ENCODE results near the gene NOMO2.
A peak's percentile ranks its signal among the peaks of the same experiment; 100 is the strongest.
"Not testable (repeated sequence)": the region's sequence is repeated elsewhere in the genome, so short reads cannot be mapped to it uniquely, and the experiment has no call there.

Gene NOMO2

DNA sequence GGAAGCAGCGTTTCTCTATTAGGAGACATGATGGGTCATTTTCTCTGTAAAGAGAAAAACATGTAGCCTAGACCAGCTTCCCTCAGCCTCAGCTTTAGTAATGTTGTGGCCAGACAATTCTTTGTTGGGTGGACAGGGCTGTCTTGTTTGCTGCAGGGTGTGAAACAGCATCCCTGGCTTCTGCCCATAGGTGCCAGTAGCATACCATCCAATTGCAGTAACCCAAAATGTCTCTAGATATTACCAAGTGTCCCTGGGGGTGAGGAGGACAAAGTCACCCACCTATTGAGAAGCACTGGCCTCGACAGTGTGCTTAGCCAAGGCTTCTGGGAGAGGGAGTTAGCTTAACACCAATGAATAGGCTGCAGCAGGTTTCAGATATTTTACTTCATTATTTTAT is 14.0 kb upstream of the NOMO2 start:
- DNase-seq: not testable (repeated sequence)

DNA sequence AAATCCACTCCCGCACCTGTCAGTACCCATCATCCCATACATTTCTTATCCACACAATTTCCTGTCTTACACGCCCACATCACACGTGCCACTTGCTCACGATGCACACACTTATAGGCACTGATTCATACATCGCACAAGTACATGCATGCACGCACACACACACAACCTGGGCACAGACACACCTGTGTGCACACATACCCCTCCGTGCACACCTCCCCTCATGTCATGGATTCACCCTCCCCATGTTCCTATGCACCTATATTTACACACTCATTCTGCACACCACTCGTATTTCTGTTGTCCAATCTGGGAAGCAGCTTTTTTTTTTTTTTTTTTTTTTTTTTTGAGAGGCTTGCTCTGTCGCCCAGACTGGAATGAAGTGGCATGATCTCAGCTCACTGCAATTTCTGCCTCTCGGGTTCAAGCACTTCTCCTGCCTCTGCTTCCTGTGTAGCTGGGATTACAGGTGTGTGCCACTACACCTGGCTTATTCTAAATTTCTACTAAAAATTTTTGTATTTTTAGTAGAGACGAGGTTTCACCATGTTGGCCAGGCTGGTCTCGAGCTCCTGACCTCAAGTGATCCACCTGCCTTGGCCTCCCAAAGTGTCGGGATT is 13.5 kb upstream of the NOMO2 start:
- DNase-seq: not testable (repeated sequence)

DNA sequence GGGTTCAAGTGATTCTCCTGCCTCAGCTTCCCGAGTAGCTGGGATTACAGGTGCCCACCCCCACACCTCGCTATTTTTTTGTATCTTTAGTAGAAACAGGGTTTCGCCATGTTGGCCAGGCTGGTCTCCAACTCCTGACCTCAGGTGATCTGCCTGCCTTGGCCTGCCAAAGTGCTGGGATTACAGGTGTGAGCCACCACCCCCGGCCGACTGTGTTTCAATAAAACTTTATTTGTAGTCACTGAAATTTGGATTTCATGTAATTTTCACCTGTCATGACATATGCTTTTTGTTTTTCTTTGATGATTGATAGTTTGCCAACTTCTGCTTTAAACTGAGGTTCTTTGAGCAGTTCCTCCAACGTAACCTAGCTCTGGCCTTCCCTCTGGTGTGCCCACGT is 12.0 kb upstream of the NOMO2 start:
- not testable (repeated sequence) for DNase-seq

DNA sequence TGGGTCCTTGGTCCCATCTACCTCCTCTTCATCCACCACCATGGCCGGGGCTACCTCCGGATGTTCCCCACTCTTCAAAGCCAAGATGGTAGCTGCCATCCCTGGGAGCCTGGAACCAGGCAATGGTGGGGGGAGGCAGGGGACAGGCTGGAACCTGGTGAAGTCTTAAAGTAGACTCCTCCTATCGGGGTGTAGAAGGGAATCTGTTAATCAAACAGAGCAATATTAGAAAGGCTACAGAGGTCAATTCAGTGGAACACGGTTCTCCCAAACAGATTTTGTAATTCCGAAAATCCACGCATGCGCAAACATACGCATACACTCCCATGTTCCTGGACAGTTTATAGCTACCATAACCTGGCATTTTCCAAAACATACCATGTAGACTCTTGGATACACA is 11.1 kb upstream of the NOMO2 start:
- DNase-seq: not testable (repeated sequence)

DNA sequence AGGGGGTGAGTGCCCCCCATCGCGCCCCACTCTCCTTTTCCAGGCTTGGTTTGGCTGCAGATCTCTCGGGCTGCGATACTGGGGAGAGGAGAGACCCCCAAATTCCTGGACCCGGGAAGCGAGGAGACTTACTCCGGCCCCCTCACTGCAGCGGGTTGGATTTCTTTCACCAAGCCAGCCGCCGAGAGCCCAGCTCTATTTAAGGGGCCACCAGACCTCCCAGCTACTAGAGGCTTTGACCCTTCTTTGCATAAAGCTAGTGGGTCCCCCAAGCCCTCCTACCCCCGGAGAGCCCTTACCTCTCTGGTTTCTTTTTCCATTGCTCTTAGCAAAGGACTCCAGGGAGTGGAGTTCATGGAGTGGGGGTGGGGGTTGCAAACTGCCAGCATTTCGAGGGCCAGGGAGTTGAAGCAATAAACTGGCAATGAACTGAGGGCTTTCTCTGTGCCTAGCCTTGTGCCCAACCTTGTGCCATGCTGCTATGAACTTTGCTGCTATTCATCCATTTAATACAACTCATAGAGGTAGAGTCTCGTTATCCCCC is 9.5 kb upstream of the NOMO2 start:
- DNase-seq: not testable (repeated sequence)

DNA sequence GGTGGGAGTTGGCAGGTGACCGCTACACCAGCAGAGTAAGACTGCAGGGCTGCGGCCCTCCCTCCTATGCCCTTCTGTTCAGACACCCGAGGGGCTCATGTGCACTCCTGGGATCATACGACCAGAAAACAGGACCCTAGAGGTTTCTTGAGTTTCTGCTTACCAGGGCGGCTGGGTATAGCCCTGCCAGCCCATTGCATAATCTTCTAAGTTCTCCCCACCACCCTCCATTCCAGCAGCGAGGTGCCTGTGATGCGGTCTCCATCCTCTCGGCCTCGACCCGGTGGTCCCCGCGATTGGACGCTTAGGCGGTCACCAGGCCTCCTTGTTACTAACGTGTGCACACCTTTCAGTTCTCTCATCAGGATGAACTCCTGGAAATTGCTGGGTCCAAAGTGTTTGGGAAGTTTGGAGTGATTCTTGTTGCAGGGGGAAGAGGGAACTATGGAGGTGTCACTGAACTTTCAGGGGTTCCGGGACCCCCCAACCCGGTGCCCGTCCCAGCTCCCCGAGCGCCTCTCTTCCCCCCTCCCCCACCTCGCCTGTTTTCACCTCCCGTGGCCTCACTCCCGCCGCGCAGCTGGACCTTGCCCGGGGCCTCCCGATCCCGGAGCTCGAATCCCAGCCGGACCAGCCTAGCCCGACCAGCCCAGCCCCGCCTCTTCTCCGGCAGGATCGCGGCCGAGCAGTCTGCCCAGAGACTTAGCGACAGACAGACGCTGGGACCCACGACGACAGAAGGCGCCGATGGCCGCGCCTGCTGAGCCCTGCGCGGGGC is 8.8 kb upstream of the NOMO2 start:
- not testable (repeated sequence) for DNase-seq

DNA sequence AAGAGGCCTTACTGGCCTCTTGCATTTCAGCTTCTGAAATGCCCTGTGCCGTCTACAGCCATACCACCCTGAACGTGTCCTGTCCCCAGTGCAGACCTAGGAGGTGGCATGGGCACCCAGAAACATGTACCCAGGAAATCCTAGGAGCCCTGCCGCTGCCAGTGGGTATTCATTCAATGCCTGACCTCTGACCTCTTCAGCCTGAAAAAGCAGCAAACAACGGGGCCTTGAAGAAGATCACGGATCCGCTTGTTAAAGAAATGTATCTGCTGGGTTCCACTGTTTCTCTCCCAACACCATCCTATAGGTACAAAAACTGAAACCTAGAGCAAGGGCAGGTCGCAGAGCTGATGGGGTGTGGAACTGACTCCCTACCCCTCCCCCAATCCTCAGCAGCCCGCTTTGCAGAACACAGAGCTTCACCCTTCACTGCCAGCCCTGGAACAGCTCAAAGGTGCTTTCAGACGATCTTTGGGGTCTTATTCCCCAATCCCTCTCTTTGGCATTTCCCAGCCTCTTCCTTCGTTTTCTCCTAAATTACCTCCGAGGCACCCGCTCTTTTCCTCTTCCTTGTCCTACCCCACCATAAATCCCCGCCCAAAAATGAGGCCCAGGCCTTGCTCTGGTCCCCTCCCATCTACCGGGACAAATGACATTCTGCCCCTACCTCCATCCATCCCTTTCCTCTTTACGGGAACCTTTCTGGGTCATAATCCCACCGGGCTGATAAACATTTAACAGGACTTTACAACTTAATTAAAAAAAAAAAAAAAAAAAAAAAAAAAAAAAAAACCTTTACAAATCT is 1.3 kb downstream of the NOMO2 start:
- DNase-seq: peak; percentile 55

DNA sequence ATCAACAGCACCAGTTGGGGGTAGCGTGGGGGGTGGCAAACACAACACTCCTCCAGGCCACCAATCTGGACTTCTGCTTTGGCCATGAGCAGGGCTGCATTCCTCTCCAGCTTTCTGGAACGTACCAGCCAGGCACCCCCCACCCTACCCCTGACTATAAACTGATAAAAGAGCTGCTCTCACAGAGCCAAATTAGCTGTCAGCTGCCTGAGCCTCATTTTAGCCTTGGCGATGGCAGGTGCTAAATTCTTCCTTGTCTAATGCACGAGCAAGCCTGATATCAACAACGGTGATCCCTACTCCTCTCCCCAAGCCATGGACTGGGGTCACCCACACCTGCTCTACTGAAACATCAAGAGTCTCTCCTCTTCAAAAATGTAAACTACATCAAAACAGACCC is 8.2 kb downstream of the NOMO2 start:
- DNase-seq: not testable (repeated sequence)

DNA sequence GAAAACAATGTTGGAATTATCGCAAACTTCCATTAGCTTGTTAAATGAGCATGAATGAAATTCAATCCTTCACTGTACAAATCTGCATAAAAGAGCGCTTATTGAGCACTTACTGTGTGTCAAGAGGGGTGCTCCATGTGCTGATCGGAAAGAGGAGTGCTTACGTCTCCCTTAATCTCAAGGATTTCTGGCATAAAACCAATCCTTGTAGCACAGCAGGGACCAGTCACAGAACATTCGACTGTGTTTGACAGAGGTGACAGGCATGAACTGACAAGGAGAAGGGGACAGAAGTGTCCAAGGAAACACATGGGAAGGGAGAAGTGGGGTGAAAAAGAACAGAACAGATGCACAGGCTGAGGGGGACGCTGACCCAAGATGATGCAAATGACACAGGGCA is 14.5 kb downstream of the NOMO2 start:
- not testable (repeated sequence) for DNase-seq

DNA sequence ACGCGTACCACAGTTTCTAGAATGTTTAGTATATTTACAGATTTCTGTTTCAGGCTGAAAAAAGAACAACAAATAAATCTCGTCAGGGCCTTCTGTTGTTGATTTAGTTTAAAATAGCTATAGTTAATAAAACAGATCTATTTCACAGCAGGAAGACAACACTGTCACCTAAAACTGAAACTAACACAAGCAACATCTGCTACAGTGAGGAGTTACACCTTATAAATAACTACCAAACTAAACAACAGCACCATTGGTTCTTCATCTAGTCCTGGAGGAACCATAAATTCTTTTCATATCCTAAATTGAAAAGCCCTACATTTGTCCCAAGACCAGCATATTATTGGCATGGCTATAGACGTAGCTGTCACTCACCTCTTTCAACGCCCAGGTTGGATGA is 15.0 kb downstream of the NOMO2 start:
- DNase-seq: not testable (repeated sequence)

DNA sequence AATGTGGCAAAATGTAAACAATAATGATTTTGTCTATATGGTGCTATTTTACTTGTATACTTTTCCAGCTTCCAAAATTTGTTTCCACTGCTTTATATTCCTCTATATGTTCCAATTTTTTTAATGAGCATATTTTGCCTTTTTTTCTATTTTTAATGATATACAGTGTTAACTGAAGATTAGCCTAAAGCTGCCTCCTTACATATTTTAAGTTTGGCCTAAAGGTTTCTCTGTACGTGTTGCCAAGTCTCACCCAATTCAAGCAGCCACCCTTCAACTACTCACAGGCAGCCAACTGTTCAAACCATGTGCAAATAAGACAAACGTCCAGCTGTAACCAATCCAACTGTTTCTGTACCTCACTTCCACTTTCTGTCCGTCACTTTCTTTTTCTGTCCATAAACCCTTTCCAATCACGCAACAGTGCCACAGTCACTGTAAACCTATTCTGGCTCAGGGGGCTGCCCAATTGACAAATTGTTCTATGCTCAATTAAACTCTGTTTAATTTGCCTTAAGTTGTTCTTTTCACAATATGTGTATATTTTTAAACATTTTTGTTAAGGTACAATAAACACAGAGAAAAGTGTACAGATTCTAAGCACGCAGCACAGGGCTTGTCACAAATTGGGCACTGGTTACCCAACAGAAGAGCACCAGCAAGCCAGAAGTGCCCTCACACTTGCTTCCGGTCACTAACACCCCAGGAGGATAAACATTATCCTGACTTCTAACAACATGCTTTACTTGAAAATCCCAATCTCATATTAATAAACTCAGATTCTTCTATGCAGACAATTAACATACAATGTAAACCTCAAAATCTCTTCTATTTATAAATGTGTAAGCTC is 17.4 kb downstream of the NOMO2 start:
- DNase-seq: not testable (repeated sequence)

DNA sequence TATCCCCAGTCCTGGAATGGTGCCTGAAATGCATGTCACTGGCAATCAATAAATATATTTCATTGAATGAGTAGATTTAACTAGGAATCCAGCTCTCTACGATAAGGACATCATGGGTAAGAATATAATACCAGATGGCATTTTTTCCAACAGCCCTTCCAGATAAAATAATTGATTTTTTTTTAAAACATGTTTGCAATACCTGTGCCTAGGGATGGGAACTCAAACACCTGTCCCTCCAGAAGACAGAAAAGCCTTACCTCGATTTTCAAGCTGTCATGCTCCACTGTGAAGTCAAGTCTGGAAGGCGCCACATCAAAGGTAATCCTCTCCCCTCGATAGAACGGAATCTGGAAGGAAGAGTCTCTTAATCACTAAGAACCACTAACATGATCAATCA is 20.0 kb downstream of the NOMO2 start:
- not testable (repeated sequence) for DNase-seq

DNA sequence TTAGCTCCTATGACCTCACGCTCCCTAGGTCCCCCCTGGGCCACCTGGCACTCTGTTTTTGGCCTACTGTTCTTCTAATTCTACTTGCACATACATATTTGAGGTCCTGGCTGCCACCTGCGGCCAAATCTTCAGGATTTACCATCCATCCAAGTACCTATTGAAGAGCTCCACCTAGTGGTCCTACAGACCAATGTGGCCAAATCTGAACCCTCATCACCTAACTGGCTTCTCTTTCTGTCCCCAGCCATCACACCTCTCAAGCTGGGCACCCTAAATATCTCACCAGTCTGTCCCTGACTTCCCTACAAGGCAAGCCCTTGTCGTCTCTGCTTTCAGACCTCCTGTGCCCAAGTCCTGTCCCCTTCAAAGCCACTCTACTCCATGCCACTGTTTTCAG is 24.9 kb downstream of the NOMO2 start:
- DNase-seq: not testable (repeated sequence)

DNA sequence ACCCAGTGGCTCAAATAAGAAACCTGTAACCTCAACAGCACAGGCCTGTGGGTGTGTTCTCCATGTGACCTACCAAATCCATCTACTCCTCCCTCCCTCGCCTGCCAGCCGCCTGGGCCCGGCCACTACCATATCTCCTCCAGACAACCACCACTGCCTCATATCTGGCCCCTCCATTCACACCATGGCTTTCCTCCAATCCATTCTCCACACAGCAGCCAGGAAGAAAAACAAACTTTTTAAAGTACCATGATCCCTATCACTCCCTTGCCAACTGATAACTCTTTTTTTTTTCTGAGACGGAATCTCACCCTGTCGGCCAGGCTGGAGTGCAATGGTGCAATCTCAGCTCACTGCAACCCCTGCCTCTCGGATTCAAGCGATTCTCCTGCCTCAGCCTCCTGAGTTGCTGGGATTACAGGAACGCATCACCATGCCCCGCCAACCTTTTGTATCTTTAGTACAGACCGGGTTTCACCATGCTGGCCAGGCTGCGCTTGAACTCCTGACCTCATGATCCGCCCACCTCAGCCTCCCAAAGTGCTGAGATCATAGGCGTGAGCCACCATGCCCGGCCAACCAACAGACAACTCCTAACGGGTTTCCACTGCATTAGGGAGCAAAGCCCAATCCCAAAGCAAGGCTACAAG is 26.3 kb downstream of the NOMO2 start:
- DNase-seq: not testable (repeated sequence)

DNA sequence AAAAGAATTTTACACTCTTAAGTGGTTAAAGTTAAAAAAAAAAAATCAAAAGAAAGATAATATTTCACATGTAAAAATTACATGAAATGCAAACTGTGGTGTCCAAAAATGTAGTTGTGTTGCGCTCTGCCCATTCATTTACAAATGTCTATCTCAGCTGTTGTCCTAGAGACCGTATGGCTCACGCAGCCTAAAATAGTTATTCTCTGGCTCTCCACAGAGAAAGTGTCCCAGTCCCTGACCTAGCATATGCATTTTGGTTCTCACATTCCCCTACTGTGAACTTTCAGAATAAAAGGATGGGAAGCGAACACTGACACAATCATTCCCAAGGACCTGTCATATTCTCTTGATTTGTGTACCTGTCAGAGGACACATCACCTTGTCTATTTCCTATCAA is 27.6 kb downstream of the NOMO2 start:
- DNase-seq: not testable (repeated sequence)

DNA sequence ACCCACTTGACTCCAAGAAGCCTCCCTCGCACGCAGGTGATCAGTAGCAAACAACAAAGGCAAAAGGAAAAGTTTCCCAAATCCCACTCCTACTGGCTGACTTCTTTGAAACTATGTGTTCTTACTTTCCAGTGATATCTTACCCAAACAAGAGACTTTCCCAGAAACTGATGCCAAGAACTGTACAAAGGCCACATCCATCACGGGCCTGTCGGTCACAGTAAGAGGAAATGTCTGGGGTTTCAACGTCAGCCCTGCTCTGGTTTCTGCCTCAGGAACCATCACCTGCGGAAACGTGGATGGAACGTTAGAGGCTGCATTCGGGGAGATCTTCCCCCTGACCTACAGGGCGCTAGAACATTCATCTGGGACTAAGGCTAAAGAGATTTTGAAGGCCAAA is 30.6 kb downstream of the NOMO2 start:
- not testable (repeated sequence) for DNase-seq

DNA sequence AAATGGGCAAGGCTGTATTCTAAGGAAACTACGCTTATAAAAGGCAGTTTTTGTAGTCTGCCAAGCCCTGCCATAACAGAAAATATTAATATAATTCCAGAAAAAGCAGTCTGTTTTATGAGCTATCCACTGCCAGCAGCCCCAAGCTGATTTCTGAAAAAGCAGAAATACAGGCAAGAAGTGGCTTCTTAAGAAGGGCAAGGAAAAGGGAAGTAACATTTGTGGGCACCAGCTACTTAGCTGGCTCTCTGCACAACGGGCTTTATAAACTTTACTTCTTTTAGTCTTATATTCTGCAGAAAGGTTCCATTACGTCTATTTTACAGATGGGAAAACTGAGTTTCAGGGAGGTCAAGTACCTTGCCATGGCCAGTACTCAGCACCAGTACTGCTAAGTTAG is 31.6 kb downstream of the NOMO2 start:
- DNase-seq: not testable (repeated sequence)

DNA sequence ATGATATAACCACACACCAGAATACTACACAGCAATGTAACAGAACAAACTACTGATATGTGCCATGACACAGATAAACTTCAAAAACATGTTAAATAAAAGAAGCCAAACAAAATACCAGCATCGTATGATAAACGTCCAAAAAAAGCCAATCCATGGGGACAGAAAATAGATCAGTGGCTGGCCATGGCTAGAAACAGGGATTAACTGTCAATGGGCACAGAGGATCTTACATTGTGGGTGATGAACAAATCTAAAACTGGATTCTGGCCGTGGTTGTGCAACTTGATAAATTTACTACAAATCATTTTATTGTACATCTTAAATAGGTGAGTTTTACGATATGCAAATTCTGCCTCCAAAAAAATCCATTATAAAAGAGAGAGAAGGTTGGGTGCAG is 35.4 kb downstream of the NOMO2 start:
- not testable (repeated sequence) for DNase-seq

DNA sequence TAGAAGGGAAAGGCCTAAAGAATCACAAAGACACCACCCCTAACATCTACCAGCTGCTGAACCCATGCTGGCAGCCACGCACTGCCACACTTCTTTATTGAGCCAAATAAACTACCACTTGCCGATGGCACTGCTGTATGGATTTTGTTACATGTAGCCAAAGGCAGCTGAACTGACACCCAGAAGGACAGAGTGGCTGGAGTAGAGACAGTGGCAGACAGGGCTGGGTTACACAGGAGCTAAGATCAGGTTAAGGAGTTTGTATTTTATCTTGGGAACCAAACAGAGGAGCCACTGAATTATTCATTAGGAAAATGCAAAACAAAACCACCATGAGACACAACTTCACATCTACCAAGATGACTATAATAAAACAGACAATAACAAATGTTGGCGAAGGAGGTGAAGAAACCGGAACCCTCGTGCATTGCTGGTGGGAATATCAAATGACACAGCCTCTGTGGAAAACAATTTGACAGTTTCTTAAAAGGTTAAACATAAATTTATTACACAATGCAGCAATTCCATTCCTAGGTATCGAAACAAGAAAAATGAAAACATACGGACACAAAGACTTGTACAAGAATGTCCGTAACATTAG is 35.9 kb downstream of the NOMO2 start:
- DNase-seq: not testable (repeated sequence)

DNA sequence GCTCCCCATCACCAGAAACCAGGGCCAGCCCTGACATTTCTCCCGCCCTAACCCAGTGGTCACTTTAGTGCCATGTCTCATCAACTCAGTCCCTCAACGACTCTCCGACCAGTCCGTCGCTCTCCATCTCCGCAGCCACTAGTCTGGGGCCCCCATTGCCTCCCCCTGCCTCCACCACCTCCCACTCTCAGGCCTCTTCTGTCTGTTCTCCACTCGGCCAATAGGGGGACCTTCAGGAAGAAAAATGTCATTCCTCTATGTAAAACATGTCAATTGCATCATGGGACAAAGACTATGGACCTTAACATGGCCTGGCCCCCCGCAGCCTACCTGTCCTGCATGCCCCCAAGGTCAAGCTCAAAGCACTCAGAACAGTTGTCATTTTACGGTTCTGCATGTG is 39.3 kb downstream of the NOMO2 start:
- DNase-seq: not testable (repeated sequence)

DNA sequence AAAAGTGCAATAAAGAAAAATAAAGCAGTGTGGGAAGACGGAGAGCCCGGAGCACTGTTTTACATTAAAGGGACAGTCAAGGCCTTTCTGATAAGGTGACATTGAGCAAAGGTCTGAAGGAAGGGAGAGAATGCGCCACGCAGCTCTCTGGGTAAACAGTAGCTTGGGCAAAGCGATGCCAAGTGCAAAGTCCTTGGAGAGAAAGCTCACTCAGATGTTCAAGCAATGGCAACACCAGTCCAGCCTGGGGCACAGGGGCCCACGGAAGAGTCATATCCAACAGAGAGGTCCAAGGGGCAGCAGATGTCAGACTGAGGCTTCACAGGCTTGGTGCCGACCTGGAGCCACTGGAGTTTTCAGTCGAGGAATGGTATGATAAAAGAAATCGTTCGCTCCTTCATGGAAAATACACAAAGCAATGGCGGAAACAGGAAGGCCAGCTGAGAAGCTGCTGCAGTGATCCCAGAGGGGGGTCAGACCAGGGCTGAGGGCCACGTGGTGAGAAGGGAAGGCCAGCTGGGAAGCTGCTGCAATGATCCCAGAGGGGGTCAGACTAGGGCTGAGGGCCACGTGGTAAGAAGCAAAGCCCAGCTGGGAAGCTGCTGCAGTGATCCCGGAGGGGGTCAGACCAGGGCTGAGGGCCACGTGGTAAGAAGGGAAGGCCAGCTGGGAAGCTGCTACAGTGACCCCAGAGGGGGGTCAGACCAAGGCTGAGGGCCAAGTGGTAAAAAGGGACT is 40.3 kb downstream of the NOMO2 start:
- DNase-seq: not testable (repeated sequence)
